ENCODE measurements around the gene OPRL1.
A peak's percentile ranks its signal among the peaks of the same experiment; 100 is the strongest.

The OPRL1 gene

DNA sequence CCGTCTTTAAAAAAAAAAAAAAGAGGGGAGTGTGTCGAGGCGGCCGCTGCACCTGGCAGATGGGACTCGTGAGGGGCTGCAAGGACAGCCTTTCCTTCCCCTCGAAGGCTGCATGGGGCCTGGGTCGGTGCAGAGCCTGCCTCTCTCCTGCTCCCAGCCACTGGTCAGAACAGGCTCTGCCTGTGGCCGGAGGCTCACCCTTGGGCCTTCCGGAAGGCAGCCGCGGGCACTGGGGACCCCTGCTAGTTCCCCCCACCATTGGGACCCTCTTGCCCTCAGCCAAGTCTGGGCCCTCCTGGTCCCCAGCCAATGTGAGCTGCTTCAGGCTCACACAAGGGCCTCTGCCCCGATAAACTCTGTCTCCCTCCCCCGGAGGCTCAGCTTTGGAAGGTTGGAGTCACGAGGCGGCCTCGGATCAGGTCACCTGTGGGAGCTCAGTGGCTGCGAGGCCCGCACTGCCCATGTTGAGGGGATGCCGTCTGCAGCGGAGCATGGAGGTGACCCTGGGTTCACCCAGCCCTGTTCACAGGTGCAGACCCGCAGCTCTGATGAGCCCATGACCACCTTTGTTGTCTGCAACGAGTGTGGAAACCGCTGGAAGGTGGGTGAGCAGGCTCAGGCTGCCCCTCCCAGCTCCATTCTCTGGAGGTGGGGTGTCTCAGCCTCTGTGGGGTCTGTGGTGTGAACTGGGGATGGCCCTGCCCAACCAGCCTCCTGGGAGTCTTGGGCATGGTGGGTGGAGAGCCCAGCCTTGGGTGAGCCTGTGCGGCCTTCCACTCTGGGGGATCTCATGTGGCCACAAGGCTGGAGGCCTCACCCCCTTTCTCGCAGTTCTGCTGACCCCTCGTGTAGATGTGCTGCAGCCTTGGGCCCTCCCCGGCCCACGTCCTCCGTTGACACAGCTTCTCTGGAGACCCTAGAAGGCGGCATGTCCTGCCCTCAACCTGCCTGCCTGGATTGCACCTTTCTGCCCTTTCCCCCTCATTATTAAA, 8.2 kb upstream of the OPRL1 start:
- no peak for DNase-seq (ENCODE audit: low read depth in 2 of 2)

DNA sequence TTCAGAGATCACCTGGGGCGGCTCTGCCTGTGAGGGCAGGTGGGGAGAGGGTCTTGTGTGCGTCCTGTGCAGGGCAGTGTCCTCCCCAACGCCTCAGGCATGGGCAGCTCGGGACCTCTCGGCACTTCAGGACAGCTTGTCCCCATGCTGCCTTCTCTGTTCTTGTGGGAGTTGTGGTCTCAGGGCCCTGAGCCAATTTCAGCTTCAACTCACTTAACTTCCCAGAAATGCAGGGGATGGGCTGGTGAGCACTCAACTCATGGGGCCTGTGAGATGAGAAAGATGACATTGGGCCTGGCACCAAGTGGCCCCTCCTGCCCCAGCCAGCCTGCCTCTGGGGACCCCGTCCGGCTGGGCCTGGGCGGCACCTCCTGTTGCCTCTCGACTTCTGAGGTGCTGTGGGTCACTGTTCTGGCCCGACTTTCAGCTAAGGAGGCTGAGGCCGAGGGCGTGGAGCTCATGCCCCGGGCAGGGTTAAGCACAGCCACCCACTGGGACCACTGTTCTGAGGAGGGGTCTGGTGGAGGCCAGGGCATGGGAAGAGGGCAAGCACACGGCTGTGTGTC, 7.3 kb upstream of the OPRL1 start:
- no peak for DNase-seq (ENCODE audit: low read depth in 2 of 2)

DNA sequence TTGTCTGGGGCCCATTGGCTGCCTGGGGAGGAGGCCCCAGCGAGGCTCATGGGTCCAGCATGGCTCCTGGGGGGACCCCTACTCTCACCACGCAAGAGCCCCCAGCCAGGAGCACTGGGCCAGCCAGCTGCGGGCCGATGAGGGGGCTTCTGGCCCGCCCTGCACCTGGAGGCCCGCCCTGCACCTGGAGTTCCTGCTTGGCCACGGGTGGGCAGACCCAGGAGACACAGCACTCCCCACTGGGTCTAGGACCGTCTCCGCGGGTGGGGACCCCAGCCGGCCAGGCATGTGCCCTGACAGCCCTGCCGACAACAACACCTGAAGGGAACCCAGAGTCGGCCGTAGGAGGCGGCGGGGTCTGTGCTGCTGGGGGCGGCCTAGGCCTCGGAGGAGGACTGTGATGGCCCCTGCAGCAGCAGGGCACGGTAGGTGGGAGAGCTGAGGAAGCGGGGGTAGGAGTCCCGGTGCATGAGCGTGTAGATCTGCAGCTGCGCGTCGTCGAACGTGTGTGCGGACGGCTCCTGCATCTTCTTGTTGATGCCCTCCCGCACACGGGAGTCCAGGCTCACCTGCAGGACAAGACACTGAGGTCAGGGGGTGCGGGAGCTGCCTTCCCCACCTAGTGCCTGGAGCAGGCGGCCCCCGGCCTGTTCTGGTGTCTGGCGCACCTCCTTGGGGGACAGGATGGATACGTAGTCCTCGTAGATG, 6.3 kb upstream of the OPRL1 start:
- DNase-seq (ENCODE audit: low read depth in 2 of 2): no peak

DNA sequence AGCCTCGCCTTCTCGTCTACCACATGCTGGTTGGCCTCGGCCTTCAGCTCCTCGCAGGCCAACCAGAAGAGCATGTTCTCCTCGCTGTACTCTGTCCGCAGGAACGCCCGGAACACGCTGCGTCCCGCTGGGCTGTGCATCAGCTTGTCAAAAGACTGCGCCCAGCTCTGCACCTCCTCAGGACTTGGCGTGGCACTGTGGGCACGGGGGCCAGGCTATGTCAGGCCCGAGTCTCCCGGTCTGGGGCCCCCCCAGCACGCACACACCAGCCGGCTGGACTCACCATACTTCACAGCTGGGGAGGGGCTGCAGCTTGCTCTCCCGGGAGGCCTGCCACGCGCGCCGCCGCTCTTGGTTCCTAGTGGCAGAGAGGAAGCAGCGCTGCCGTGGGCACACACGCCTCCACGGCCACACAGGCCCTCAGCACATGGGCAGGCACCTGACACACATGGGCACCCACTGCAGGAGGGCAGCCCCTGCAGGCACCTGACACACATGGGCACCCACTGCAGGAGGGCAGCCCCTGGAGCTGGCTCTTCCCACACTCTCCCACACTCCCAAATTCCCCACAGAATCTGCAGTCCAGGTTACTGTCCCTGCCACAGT, 5.6 kb upstream of the OPRL1 start:
- no peak for DNase-seq (ENCODE audit: low read depth in 2 of 2)

DNA sequence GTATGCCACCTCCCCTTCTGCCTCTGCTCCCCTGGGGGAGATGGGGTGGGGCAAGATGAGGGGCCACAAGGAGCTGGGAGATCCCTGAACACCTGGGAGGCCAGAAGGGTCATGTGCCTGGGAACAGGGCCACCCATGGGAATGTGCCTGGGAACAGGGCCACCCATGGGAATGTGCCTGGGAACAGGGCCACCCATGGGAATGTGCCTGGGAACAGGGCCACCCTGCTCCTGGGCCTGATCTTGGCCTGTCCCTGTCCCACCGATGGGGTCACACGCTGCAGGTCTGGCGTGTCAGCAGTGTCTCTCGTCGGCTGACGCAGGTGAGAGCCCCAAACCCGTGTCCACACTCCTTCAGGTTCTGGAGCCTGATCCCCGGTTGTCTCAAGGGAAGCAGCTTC, 4.9 kb upstream of the OPRL1 start:
- no peak for DNase-seq (ENCODE audit: low read depth in 2 of 2)

- no peak for DNase-seq (ENCODE audit: low read depth in 2 of 2)
Observed at GRCh38 chr20:64075556-64075955, 4.3 kb upstream of the OPRL1 start.

- DNase-seq (ENCODE audit: low read depth in 2 of 2): no peak
Observed at GRCh38 chr20:64076061-64076997, 3.6 kb upstream of the OPRL1 start.

- DNase-seq (ENCODE audit: low read depth in 2 of 2): no peak
Observed at GRCh38 chr20:64077094-64077493, 2.8 kb upstream of the OPRL1 start.

GRCh38 chr20:64077541-64077875, 2.4 kb upstream of the OPRL1 start:
- no peak for DNase-seq (ENCODE audit: low read depth in 2 of 2)

DNA sequence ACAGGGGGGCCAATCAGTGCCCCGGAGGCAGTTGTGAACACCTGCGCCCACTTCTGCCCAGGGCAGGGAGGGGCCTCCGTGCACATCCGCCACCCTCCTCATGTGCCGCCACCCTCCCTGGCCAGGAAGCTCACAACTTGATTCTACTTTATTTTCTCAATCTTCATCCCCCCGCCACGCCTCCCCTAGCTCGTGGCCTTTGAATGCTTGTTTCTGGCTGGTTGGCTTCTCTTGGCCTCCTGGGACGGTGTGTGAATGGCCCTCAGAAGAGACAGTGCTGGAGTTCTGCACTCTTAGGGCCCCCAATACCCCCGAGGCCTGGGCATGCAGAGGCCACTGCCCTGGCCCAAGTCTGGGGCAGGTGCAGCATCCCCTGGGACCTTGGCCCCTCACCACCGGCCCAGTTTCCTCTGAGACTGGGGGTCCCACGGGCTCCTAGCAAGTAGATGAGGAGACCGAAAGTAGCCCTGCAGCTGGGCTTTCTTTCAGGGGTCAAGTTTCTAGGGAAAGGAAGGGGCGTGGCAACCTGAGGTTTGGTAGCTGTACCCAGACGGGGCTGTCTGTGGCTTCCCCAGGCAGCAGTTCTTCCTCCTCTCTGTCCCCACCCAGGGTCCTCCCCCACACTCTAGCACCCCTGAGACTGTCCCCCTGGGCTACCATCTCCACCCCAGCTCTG, 1.9 kb upstream of the OPRL1 start:
- peak in 1 of 2 donors; percentile 42 for DNase-seq (ENCODE audit: low read depth in 2 of 2)

DNA sequence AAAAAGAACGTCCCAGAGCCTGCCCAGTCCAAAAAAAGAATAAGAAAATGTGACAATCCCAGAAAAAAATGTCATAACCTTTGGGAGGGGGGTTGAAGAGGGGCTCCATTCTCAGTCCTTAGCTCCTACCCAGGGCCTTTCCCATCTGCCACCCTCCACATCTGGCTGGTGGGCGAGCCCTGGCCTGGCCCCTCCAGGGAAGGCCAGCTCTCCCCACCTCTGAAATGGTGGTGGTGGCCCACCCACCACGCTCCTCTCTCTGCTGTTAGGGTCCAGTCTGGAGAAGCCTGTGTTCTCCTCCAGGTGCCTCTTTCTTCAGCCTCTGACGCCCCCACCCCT, 979 bp upstream of the OPRL1 start:
- DNase-seq (ENCODE audit: low read depth in 2 of 2): no peak

DNA sequence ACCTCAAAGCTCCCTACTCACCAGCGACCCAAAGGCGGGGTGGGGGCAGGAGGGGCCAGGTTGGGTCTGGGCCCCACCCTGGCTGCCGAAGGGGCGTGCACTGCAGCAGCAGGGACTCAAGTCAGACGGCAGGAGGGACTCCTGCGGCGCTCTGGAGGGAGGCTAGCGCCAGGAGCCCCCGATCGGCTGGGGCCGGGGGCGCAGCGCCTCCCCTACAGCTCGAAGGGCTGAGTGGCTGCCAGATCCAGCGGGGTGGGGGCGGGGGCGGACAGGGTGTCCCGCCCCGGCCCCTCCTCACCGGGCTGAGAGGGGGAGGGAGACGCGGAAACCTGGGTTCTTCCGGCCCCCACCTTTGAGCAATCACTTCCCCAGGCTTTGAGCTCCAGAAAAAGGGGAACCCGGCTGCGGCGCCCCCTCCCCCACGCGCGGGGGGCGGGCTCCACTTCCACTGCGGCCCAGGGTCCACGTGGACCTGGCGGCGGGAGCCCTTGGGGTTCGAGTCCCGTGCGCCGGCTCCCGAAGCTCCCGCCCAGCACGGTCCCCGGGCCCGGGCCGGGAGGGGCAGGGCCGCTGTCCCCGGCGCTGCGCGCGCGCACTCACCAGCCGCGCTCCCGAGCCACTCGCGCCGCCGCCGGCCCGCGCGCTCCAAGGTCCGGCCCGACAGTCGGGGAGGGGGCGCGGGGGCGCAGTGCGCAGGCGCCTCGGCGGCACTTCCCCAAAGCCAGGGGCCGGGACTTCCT, 439 bp upstream of the OPRL1 start, which contains the start of gene RGS19:
RGS19 (minus strand) TSS at position 246 of the 740 bp plus-strand sequence. CDS start 2,632 bp downstream, outside the sequence.
- DNase-seq (ENCODE audit: low read depth in 2 of 2): peak; percentile 57

DNA sequence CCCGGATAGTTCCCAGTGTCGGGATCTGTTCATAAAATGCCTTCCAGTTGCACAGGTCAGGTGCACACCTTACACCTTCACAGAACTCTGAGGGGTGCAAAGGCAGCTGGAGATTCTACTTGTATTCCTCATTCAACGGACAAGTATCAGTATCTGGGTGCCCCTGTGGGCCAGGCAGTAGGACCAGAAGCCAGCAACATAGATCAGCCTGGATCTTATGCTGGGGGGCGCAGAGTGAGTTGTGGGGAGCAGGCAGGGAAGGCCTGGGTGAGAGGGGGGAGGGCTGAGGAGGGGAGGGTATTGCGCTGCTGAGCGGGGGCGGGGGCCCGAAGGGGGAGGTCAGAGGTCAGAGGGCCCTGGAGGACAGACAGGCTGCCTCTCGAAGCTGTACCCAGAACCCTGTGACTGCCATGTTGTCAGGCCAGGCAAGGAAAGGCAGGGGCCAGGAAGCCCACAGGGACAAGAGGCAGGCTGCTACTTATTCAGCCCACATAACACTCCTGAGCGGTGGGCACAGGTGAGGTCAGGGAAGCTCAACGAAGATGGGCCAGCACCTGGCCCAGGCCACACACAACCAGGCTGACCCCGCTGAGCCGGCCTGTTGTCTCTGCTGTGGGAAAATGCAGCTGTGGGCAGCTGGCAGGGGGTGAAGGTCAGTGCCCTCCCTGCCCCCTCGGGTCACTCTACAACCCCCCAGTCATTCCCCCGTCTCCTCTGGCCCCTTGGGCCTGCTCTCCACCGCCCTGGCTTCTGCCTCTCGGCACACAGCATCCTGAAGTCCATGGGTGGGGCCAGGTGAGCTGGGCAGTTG, 1.1 kb downstream of the OPRL1 start:
- DNase-seq (ENCODE audit: low read depth in 2 of 2): no peak

DNA sequence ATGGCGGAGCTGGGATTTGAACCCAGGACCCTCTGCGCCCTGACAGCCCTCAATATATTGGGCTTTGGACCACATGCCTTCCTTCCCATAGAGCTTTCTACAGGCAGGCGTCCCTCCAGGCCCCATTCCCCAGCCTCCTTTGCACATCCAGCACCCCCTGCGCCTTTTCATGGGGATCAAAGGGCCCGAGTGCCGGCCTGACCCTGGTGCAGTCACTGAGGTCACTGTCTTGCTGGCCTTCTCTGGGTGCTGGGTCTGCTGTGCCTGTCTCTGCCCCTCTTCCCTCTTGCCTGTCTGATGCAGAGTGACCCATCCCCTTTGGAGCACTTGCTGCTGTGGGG, 1.7 kb downstream of the OPRL1 start:
- DNase-seq (ENCODE audit: low read depth in 2 of 2): no peak

GRCh38 chr20:64082126-64082731, 2.3 kb downstream of the OPRL1 start:
- no peak for DNase-seq (ENCODE audit: low read depth in 2 of 2)

- DNase-seq (ENCODE audit: low read depth in 2 of 2): no peak
Observed at GRCh38 chr20:64082820-64083377, 3.0 kb downstream of the OPRL1 start.

DNA sequence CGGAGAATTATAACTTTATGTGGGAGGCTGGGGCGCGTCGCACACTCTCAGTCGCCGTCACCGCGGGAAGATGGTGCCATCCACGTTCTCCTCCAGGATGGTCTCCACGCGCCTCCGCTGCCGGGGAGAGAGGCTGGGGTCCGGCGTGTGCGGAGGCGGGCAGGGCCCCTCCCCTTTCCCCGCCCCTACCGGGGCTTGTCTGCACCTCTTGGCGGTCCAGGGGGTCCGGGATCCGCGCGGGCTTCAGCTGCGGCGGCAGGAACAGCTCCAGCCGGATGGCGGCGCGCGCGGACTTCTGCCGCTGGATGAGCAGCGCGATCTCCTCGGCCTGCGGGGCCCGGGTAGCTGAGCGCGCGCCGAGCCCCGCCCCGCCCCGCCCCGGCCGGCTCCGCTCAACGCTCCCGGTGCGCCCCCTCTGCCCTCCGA, 3.5 kb downstream of the OPRL1 start:
- DNase-seq (ENCODE audit: low read depth in 2 of 2): peak; percentile 65 to 73

Data from stimulated activated CD8-positive, alpha-beta memory T cell treated with anti-CD3 and anti-CD28 coated beads, Interleukin-15, amount 100 ng/mL, for 48 hours (primary cell).